ENCODE results near the gene SNX14. TPM values are rescaled to one million over a fixed set of nuclear protein-coding genes. Genes with fewer than 3 reads are reported as not detected.

SNX14 gene
- total RNA-seq, 1 experiment from 2014 or later, result 67.8 TPM

GRCh38 chr6:85506441-85507093 is 87.1 kb downstream of the SNX14 start:
- no peak for DNase-seq (ENCODE audit: extremely low read depth, low read depth)

GRCh38 chr6:85498596-85499258 is 94.9 kb downstream of the SNX14 start:
- no peak for DNase-seq (ENCODE audit: extremely low read depth, low read depth)

GRCh38 chr6:85496856-85497255 is 96.8 kb downstream of the SNX14 start:
- no peak for DNase-seq (ENCODE audit: extremely low read depth, low read depth)

- DNase-seq (ENCODE audit: extremely low read depth, low read depth), result no peak
These were observed 97.6 kb downstream of the SNX14 start for GRCh38 chr6:85496009-85496579.

- no peak for DNase-seq (ENCODE audit: extremely low read depth, low read depth)
These were observed 98.8 kb downstream of the SNX14 start for GRCh38 chr6:85494547-85495536.

GRCh38 chr6:85493389-85493788 is 100.3 kb downstream of the SNX14 start:
- DNase-seq (ENCODE audit: extremely low read depth, low read depth), result no peak

GRCh38 chr6:85490516-85491248 is 103.0 kb downstream of the SNX14 start:
- no peak for DNase-seq (ENCODE audit: extremely low read depth, low read depth)

GRCh38 chr6:85484948-85485347 is 108.7 kb downstream of the SNX14 start:
- DNase-seq (ENCODE audit: extremely low read depth, low read depth), result no peak

- DNase-seq (ENCODE audit: extremely low read depth, low read depth), result no peak
These were observed 109.8 kb downstream of the SNX14 start for GRCh38 chr6:85483846-85484245.

GRCh38 chr6:85482905-85483700 is 110.6 kb downstream of the SNX14 start:
- peak; percentile 57 for DNase-seq (ENCODE audit: extremely low read depth, low read depth)

- no peak for DNase-seq (ENCODE audit: extremely low read depth, low read depth)
These were observed 111.3 kb downstream of the SNX14 start for GRCh38 chr6:85482206-85482904.

- DNase-seq (ENCODE audit: extremely low read depth, low read depth), result no peak
These were observed 114.5 kb downstream of the SNX14 start for GRCh38 chr6:85479208-85479607.

GRCh38 chr6:85476532-85476931 is 117.1 kb downstream of the SNX14 start:
- DNase-seq (ENCODE audit: extremely low read depth, low read depth), result no peak

GRCh38 chr6:85473748-85474147 is 119.9 kb downstream of the SNX14 start:
- DNase-seq (ENCODE audit: extremely low read depth, low read depth), result no peak

GRCh38 chr6:85472744-85473143 is 120.9 kb downstream of the SNX14 start:
- DNase-seq (ENCODE audit: extremely low read depth, low read depth), result no peak

GRCh38 chr6:85470023-85470410 is 123.6 kb downstream of the SNX14 start:
- DNase-seq (ENCODE audit: extremely low read depth, low read depth), result no peak

- no peak for DNase-seq (ENCODE audit: extremely low read depth, low read depth)
These were observed 124.2 kb downstream of the SNX14 start for GRCh38 chr6:85469276-85470022.

GRCh38 chr6:85468326-85468725 is 125.3 kb downstream of the SNX14 start:
- DNase-seq (ENCODE audit: extremely low read depth, low read depth), result no peak

Data from NCI-H460 (cell line).